CD4-positive, CD25-positive, alpha-beta regulatory T cell (primary cell): Measurements from ENCODE around the gene TSSK2. TPM values are rescaled to one million over a fixed set of nuclear protein-coding genes. Genes with fewer than 3 reads are reported as not detected.

ENCODE experiments used
- ATAC-seq, 2 donors: fragments of 150-1000 bp; cut with Tn5 transposase; one replicate each; pipeline ENCODE4 v1.10.0; 2021; ENCODE audit warnings: low read depth in 2 of 2, moderate number of reproducible peaks in 2 of 2, moderate library complexity in 1 of 2
- DNase-seq, 3 donors: peaks; one replicate each; pipeline versions ENCODE4 v3.0.0 to v3.0.0-alpha.2; 2012 to 2022; ENCODE audit warnings: mixed read lengths in 1 of 3
- H3K27ac ChIP-seq: one replicate; pipeline ENCODE4 v1.7.0; 2013; ENCODE audit warnings: mild to moderate bottlenecking, low read length; ENCODE audit not compliant: insufficient read depth, poor library complexity, severe bottlenecking
- H3K27me3 ChIP-seq: one replicate; pipeline ENCODE4 v1.7.0; 2013; ENCODE audit warnings: low read length; ENCODE audit not compliant: control insufficient read depth, insufficient read depth
- H3K36me3 ChIP-seq: one replicate; pipeline ENCODE4 v1.7.0; 2013; ENCODE audit warnings: mild to moderate bottlenecking, low read length, moderate library complexity; ENCODE audit not compliant: control insufficient read depth, insufficient read depth
- H3K4me1 ChIP-seq: 2 replicates; pipeline ENCODE4 v1.7.0; 2013; ENCODE audit warnings: mild to moderate bottlenecking, low read length; ENCODE audit not compliant: insufficient read depth, control insufficient read depth, poor library complexity, severe bottlenecking
- H3K4me3 ChIP-seq: one replicate; pipeline ENCODE4 v1.7.0; 2013; ENCODE audit warnings: low read depth, mild to moderate bottlenecking, low read length, moderate library complexity
- H3K9me3 ChIP-seq, 2 experiments: 1 replicate in 1 of 2; 2 replicates in 1 of 2; pipeline ENCODE4 v1.7.0; 2013; ENCODE audit warnings: low read length in 2 of 2, mild to moderate bottlenecking in 1 of 2, moderate library complexity in 1 of 2; ENCODE audit not compliant: control insufficient read depth in 2 of 2
- H3K27ac Mint-ChIP-seq, 3 donors: one replicate each; pipeline ENCODE4 v1.8.0; 2020 to 2022; ENCODE audit warnings: mild to moderate bottlenecking in 3 of 3, mixed read lengths in 3 of 3, moderate library complexity in 2 of 3
- H3K27me3 Mint-ChIP-seq: one replicate; pipeline ENCODE4 v1.8.0; 2022; ENCODE audit warnings: mild to moderate bottlenecking, mixed read lengths
- H3K36me3 Mint-ChIP-seq: one replicate; pipeline ENCODE4 v1.8.0; 2020; ENCODE audit warnings: mixed read lengths
- H3K4me1 Mint-ChIP-seq, 4 donors: one replicate each; pipeline ENCODE4 v1.8.0; 2020 to 2022; ENCODE audit warnings: mixed read lengths in 4 of 4, mild to moderate bottlenecking in 1 of 4
- H3K4me3 Mint-ChIP-seq, 4 donors: one replicate each; pipeline ENCODE4 v1.8.0; 2020 to 2022; ENCODE audit warnings: mild to moderate bottlenecking in 4 of 4, mixed read lengths in 4 of 4, moderate library complexity in 3 of 4
- H3K9me3 Mint-ChIP-seq, 7 donors: one replicate each; pipeline ENCODE4 v1.8.0; 2020 to 2022; ENCODE audit warnings: mixed read lengths in 7 of 7, mild to moderate bottlenecking in 3 of 7, moderate library complexity in 2 of 7
- polyA plus RNA-seq, 4 donors: library from polyadenylated mRNA; unstranded; fragments of 300-500 nt; fragmentation: Illumina TruSeq; gene quantifications; one replicate each; pipeline ENCODE4 v1.2.3, GENCODE V29; 2021
- total RNA-seq: library from RNA; stranded (reverse); gene quantifications from one replicate; pipeline ENCODE4 v1.2.3, GENCODE V29; 2022

Gene TSSK2
- total and polyA plus RNA-seq, 5 donors from 2014 or later, result not detected

DNA sequence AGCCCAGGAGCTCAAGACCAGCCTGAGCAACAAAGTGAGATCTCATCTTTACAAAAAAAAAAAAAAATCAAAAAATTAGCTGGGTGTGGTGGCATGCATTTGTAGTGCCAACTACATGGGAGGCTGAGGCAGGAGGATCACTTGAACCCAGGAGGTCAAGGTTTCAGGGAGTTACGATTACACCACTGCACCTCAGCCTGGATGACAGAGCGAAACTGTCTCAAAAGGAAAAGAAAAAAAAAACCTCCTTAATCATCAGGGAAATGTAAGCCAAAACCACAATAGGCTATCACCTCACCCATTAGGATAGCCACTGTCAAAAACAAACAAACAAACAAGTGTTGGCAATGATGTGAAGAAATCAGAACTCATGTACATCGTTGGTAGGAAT lies 22.3 kb upstream of the TSSK2 start:
- Histone ChIP-seq H3K27me3 (no peaks in the 10 kb centered on the region), H3K36me3 (peaks cover 6% of the 10 kb centered on the region), H3K9me3 (no peaks in the 10 kb centered on the region), H3K4me3 (peak overlapping the region; percentile 88), H3K4me1 (peaks cover 69% of the 10 kb centered on the region), H3K27ac (peak overlapping the region; percentile 93)
- ATAC-seq (no peak), DNase-seq (no peak)
- Mint-ChIP-seq H3K9me3 (no peaks in the 10 kb centered on the region), H3K27me3 (no peaks in the 10 kb centered on the region), H3K4me3 (peak overlapping the region in 2 of 4 donors; percentile 82 to 89), H3K4me1 (peaks cover 11 to 84% (median 52%) of the 10 kb centered on the region in 4 donors), H3K36me3 (peaks cover 14% of the 10 kb centered on the region), H3K27ac (peak overlapping the region; percentile 99)

DNA sequence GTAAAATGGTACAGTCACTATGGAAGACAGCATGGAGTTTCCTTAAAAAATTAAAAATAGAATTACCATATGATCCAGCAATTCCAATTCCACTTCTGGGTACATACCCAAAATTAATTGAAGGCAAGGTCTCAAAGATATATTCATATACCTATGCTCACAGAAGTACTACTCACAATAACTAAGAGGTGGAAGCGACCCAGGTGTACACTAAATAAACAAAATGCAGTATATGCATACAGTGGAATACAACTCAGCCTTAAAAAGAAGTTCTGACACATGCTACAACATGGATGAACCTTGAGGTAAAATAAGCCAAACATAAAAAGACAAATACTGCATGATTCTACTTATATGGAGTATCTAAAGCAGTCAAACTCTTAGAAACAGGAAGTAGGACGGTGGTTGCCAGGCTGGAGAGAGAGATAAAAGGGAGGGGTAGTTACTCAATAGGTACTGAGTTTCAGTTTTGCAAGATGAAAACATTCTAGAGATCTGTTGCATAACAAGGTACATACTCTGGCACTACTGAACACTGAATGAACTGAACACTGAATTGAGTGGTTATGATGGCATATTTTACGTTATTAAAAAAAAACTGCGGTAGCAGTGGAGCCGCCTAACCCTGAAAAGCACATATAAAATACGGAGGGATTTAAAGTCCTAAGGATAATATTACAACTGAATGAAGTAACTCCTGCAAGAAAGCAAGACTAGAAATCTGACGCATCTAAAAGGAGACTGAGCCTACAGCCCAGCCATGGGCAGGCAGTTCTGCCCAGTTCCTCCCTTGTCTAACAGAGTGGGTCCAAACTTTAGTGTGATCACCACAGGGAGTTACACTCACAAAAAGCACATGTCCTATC lies 21.7 kb upstream of the TSSK2 start:
- Mint-ChIP-seq H3K27me3 (no peaks in the 10 kb centered on the region), H3K27ac (peak overlapping the region; percentile 99), H3K36me3 (peaks cover 14% of the 10 kb centered on the region), H3K4me3 (peak overlapping the region; percentile 65 to 90 (median 86)), H3K4me1 (peaks cover 11 to 80% (median 49%) of the 10 kb centered on the region in 4 donors), H3K9me3 (no peaks in the 10 kb centered on the region)
- ATAC-seq, result peak; percentile 93 to 94
- no peaks in the 10 kb centered on the region for H3K27me3 ChIP-seq
- H3K4me1 ChIP-seq, result peaks cover 72% of the 10 kb centered on the region
- H3K9me3 ChIP-seq, result no peaks in the 10 kb centered on the region
- peak overlapping the region; percentile 88 for H3K4me3 ChIP-seq
- peak overlapping the region; percentile 93 for H3K27ac ChIP-seq
- peaks cover 7% of the 10 kb centered on the region for H3K36me3 ChIP-seq
- peak; percentile 55 to 94 (median 85) for DNase-seq

DNA sequence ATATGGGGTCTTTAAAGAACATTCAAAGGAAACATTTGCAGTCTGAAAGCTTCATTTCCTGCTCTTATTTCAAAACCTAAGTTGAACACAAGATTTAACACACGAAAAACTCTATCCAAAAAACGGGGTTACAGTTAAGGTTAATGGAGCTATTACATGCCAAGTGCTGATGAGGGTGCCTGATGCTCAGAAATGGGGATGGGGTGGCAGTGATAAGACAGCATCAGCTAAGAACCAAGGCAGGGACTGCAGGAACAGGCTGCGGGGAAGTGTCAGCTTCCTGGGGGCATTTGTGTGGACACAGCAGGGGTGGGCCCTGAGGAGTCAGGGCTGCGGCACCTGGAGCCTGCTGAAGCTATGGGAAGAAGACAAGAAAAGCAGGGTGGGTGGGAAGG lies 21.0 kb upstream of the TSSK2 start:
- no peaks in the 10 kb centered on the region for H3K27me3 ChIP-seq
- Mint-ChIP-seq H3K27me3 (no peaks in the 10 kb centered on the region), H3K9me3 (no peaks in the 10 kb centered on the region), H3K27ac (peak overlapping the region; percentile 99), H3K36me3 (peaks cover 14% of the 10 kb centered on the region), H3K4me3 (peak overlapping the region; percentile 65 to 90 (median 86)), H3K4me1 (peaks cover 11 to 84% (median 55%) of the 10 kb centered on the region in 4 donors)
- H3K27ac ChIP-seq, result peak overlapping the region; percentile 93
- H3K9me3 ChIP-seq, result no peaks in the 10 kb centered on the region
- H3K4me3 ChIP-seq, result peak overlapping the region; percentile 88
- DNase-seq (peak in 1 of 3 donors; percentile 41), ATAC-seq (no peak)
- peaks cover 78% of the 10 kb centered on the region for H3K4me1 ChIP-seq
- peaks cover 8% of the 10 kb centered on the region for H3K36me3 ChIP-seq

DNA sequence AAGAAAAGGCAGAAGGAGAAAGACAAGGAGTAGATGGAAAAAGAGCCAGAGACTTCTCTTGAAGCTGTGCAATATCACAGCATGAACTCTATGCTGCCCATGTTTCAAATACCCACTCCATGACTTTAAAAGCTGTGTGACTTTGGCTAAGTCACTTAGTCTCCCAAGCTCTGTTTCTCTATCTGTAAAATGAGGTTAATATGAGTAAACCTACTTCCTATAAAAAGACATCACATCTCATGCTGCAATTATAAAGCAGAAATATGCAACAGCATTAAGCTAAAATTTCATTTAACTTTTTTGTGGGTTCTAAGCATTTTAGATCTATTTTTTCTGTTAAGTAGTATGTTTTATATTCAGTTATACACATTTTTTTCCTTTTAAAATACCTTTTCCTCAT lies 20.5 kb upstream of the TSSK2 start:
- Mint-ChIP-seq H3K4me1 (peaks cover 11 to 88% (median 59%) of the 10 kb centered on the region in 4 donors), H3K27me3 (no peaks in the 10 kb centered on the region), H3K9me3 (no peaks in the 10 kb centered on the region), H3K36me3 (peaks cover 17% of the 10 kb centered on the region), H3K27ac (peak overlapping the region; percentile 97 to 99 (median 99)), H3K4me3 (peak overlapping the region; percentile 18 to 77 (median 68))
- Histone ChIP-seq H3K9me3 (no peaks in the 10 kb centered on the region), H3K36me3 (peaks cover 13% of the 10 kb centered on the region), H3K4me3 (peak overlapping the region; percentile 88), H3K27me3 (no peaks in the 10 kb centered on the region), H3K4me1 (peaks cover 84% of the 10 kb centered on the region), H3K27ac (peak overlapping the region; percentile 93)
- ATAC-seq (no peak), DNase-seq (no peak)

DNA sequence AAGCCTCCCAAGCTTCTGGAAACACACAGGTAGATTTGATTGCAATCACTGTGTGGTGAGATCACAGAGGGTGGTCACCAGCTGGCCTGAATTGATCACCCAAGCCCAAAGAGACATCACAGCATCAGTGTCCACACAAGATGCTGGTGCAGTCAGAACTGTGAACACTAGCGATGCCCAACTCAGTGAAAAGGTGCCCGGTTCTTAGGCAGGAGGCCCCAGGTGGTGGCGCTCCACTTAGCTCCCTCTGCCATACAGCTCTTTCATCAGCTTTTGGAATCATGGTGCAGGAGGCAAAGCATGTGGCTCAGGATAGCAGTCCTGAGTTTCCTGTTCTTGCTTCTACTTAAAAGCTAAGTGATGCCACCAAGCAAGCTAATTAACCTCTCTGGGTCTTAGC lies 20.0 kb upstream of the TSSK2 start:
- no peak for ATAC-seq
- H3K27me3 Mint-ChIP-seq, result no peaks in the 10 kb centered on the region
- H3K27ac ChIP-seq, result peak overlapping the region; percentile 93
- peaks cover 13% of the 10 kb centered on the region for H3K36me3 ChIP-seq
- H3K9me3 Mint-ChIP-seq, result no peaks in the 10 kb centered on the region
- DNase-seq, result no peak
- H3K4me3 Mint-ChIP-seq, result peak overlapping the region; percentile 18 to 77 (median 68)
- H3K36me3 Mint-ChIP-seq, result peaks cover 21% of the 10 kb centered on the region
- peak overlapping the region; percentile 88 for H3K4me3 ChIP-seq
- no peaks in the 10 kb centered on the region for H3K9me3 ChIP-seq
- H3K27ac Mint-ChIP-seq, result peak overlapping the region; percentile 97 to 99 (median 99)
- no peaks in the 10 kb centered on the region for H3K27me3 ChIP-seq
- H3K4me1 ChIP-seq, result peaks cover 84% of the 10 kb centered on the region
- peaks cover 10 to 88% (median 61%) of the 10 kb centered on the region in 4 donors for H3K4me1 Mint-ChIP-seq

DNA sequence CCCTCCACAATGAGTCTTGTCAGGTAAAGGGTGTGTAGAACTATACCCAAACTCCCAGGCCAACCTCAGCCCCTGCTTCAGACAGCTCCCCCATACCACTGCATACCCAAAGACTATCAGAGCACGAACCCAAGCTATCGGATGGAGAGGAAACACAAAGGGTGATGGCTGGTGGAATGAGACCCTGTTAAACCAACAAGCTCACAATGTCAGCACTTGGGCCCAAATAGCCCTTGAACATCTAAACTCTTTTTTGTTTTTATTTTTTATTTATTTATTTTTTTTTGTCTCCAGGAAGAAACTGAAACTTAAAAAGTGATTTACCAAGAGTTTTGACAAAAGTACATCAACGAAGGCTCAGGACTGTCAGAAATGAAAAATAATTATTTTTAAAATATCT lies 19.5 kb upstream of the TSSK2 start:
- Histone ChIP-seq H3K9me3 (no peaks in the 10 kb centered on the region), H3K4me1 (peaks cover 84% of the 10 kb centered on the region), H3K4me3 (peak overlapping the region; percentile 88), H3K36me3 (peaks cover 15% of the 10 kb centered on the region), H3K27me3 (no peaks in the 10 kb centered on the region), H3K27ac (peak overlapping the region; percentile 93)
- DNase-seq (no peak), ATAC-seq (no peak)
- H3K27ac Mint-ChIP-seq, result peak overlapping the region; percentile 97 to 99 (median 99)
- peak overlapping the region in 3 of 4 donors; percentile 66 to 77 (median 70) for H3K4me3 Mint-ChIP-seq
- H3K27me3 Mint-ChIP-seq, result no peaks in the 10 kb centered on the region
- no peaks in the 10 kb centered on the region for H3K9me3 Mint-ChIP-seq
- H3K4me1 Mint-ChIP-seq, result peaks cover 9 to 88% (median 61%) of the 10 kb centered on the region in 4 donors
- peaks cover 24% of the 10 kb centered on the region for H3K36me3 Mint-ChIP-seq

DNA sequence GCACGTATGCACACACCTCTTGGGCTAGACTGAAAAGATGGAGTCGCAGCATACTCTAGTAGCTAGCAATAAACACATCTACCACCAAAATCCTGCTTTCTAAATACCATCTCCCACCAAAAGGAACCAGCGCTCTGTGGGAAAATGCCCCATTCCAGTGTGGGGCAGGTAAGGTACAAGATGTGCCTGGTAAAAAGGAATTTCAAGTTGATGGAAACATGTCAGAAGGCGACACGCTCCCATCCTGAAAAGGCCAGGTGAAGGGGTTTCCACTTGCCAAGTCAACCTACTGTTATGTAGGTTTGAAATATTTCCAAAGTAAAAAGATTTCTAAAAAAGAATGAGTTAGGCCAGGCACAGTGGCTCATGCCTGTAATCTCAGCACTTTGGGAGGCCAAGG lies 17.7 kb upstream of the TSSK2 start:
- Mint-ChIP-seq H3K4me3 (no peak overlapping the region), H3K27ac (no peak overlapping the region), H3K36me3 (peaks cover 22% of the 10 kb centered on the region), H3K4me1 (peaks cover 13 to 88% (median 61%) of the 10 kb centered on the region in 4 donors), H3K27me3 (no peaks in the 10 kb centered on the region), H3K9me3 (no peaks in the 10 kb centered on the region)
- DNase-seq (no peak), ATAC-seq (no peak)
- Histone ChIP-seq H3K4me1 (peaks cover 84% of the 10 kb centered on the region), H3K9me3 (no peaks in the 10 kb centered on the region), H3K27ac (no peak overlapping the region), H3K4me3 (no peak overlapping the region), H3K36me3 (peaks cover 25% of the 10 kb centered on the region), H3K27me3 (no peaks in the 10 kb centered on the region)
